ENCODE measurements around the gene CASKIN2. TPM values are rescaled to one million over a fixed set of nuclear protein-coding genes. Genes with fewer than 3 reads are reported as not detected.

CASKIN2 gene
- total RNA-seq, 1 donor from 2014 or later = 2.0 TPM

DNA sequence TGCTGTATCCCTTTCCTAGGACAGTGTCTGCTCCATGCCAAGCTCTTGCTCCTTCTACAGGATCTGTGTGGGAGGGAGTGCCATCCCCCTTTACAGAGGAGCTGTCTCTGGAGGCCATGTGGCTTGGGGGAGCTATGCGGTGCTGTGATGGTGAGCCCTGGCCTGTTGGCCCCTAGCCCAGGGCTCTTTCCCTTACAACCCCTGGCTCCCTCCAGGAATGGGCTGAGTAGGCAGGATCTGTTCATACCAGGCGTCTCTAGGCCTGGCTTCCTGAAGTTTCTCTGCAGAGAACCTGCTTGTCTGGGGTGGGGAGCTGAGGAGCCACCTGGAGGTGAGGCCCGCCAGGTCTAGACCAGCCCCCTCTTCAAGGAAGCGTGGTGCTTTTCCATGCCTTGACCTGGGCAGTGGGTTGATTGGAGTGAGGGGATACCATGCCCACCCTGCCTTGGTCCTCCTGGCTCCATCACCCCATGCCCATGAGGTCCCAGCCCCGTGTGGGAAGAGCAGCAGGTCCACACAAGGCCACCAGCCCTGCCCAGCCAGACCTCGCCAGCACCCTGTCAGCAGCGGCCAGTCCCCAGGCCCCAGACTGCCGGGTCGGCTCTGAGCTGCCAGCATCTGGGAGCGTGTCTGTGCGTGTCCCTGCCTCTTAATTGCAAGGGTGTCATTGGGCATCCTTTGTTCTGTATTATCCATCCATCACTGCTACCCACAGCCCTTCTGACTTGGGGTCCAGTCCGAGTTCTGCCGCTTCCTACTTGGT is 24.8 kb upstream of the CASKIN2 start:
- no peaks in the 10 kb centered on the region for H3K27me3 Mint-ChIP-seq (ENCODE audit: insufficient read depth)
- no peak for DNase-seq (ENCODE audit: low spot score)
- H3K4me1 Mint-ChIP-seq (ENCODE audit: low read depth) = peaks cover 7% of the 10 kb centered on the region
- no peak overlapping the region for H3K4me3 Mint-ChIP-seq
- no peaks in the 10 kb centered on the region for H3K36me3 Mint-ChIP-seq (ENCODE audit: low read depth)
- intact Hi-C loops (cut with micrococcal nuclease) = no loop called here
- H3K27ac Mint-ChIP-seq = no peak overlapping the region
- H3K9me3 Mint-ChIP-seq = no peaks in the 10 kb centered on the region

DNA sequence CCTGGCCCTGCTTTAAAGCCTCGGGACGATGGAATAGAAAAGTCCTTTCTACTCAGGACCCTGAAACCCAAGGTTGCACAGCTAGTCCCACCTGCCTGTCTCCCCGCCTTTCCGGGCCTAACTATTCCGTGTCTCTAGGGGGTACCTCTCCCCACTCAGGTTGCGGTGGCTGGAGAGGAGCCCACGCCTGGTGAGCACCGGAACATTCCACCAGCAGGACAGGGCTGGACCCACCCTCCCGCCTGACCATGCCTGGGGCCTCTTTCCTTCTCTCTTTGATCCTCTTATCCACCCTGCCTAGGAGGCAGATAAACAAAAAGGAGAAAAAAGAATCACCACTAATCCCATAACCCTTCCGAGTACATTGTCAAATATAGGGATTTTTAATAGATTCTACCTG is 21.0 kb upstream of the CASKIN2 start:
- H3K4me3 Mint-ChIP-seq = no peak overlapping the region
- no peak for DNase-seq (ENCODE audit: low spot score)
- no peaks in the 10 kb centered on the region for H3K9me3 Mint-ChIP-seq
- H3K4me1 Mint-ChIP-seq (ENCODE audit: low read depth) = peaks cover 23% of the 10 kb centered on the region
- H3K36me3 Mint-ChIP-seq (ENCODE audit: low read depth) = no peaks in the 10 kb centered on the region
- H3K27ac Mint-ChIP-seq = peak overlapping the region; percentile 40
- H3K27me3 Mint-ChIP-seq (ENCODE audit: insufficient read depth) = peaks cover under 1% of the 10 kb centered on the region
- intact Hi-C loops (cut with micrococcal nuclease) = no loop called here

DNA sequence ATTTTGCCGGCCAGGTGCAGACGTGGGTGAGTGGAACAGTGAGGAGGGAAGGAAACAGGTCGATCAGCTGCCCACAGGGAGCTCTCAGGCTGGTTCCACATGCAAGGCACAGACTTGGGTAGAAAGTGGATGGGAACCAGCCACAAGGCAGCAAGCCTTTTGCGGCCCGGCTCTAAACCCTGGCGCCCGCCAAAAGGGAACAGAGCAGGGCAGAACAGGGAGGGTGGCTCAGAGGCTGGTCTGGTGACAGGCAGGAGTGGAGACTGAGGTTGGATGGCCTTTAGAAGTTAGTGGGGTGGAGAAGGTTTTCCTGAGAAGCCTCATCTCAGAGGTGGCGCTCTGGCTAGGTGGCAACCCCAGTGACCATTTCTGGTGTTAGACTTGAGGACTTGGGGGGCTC is 20.5 kb upstream of the CASKIN2 start:
- Mint-ChIP-seq H3K27ac (peak overlapping the region; percentile 3), H3K27me3 (ENCODE audit: insufficient read depth) (peaks cover 3% of the 10 kb centered on the region), H3K4me3 (no peak overlapping the region)

DNA sequence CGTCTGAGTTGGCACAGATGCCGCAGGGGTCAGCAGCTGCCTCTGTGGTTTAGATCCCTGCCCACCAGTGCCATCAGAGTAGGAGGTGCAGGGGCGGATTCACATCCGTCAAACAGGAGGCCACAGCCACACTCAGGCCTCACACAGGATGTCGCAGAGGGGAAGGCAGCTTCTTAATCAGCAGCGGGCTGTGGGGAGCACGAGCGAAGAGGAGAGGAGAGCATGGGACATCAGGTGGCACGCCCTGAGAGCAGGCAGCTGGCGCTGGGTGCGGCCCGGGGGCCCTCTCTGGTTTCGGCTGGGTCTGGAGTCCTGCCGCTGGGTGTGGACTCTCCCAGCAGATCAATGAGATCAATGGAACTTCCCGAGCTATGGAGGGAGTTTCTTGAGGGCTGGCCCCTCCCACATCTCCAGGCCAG is 19.8 kb upstream of the CASKIN2 start:
- H3K4me3 Mint-ChIP-seq = peak overlapping the region; percentile 71
- peaks cover 3% of the 10 kb centered on the region for H3K27me3 Mint-ChIP-seq (ENCODE audit: insufficient read depth)
- intact Hi-C loops (cut with micrococcal nuclease) = loop anchor here (1.0 kb wide), 1 partner anchor 10 kb away; the partner anchor contains the start of gene LLGL2
- peak; percentile 56 for DNase-seq (ENCODE audit: low spot score)
- peak overlapping the region; percentile 89 for H3K27ac Mint-ChIP-seq
- H3K36me3 Mint-ChIP-seq (ENCODE audit: low read depth) = no peaks in the 10 kb centered on the region
- H3K9me3 Mint-ChIP-seq = no peaks in the 10 kb centered on the region
- peaks cover 23% of the 10 kb centered on the region for H3K4me1 Mint-ChIP-seq (ENCODE audit: low read depth)

More for the DNA sequence above, 20.5 kb upstream of the CASKIN2 start:
- intact Hi-C loops (cut with micrococcal nuclease) = loop anchor here (1.0 kb wide), 1 partner anchor 11 kb away; the partner anchor contains the start of gene LLGL2
- Mint-ChIP-seq H3K36me3 (ENCODE audit: low read depth) (no peaks in the 10 kb centered on the region), H3K9me3 (no peaks in the 10 kb centered on the region), H3K4me1 (ENCODE audit: low read depth) (peaks cover 23% of the 10 kb centered on the region)
- no peak for DNase-seq (ENCODE audit: low spot score)

DNA sequence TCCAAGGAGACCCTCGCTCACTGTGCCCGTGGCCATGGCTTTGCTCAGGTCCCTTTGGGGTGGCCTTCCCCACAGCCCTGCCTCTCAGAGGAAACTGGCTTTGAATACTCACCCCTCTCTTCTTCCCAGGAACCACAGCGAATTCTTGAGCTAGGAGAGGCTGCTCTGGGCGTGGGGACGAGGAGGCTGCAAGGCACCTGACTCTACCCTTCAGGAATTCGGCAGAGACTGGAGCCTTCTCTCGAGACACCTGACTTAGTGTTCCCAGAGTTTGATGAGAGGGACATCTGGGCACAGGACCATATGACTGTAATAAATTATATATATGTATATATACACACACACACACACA is 16.4 kb upstream of the CASKIN2 start:
- peaks cover 7% of the 10 kb centered on the region for H3K27me3 Mint-ChIP-seq (ENCODE audit: insufficient read depth)
- H3K36me3 Mint-ChIP-seq (ENCODE audit: low read depth) = no peaks in the 10 kb centered on the region
- no peaks in the 10 kb centered on the region for H3K9me3 Mint-ChIP-seq
- DNase-seq (ENCODE audit: low spot score) = no peak
- intact Hi-C loops (cut with micrococcal nuclease) = no loop called here
- H3K27ac Mint-ChIP-seq = no peak overlapping the region
- no peak overlapping the region for H3K4me3 Mint-ChIP-seq
- H3K4me1 Mint-ChIP-seq (ENCODE audit: low read depth) = peaks cover 24% of the 10 kb centered on the region

DNA sequence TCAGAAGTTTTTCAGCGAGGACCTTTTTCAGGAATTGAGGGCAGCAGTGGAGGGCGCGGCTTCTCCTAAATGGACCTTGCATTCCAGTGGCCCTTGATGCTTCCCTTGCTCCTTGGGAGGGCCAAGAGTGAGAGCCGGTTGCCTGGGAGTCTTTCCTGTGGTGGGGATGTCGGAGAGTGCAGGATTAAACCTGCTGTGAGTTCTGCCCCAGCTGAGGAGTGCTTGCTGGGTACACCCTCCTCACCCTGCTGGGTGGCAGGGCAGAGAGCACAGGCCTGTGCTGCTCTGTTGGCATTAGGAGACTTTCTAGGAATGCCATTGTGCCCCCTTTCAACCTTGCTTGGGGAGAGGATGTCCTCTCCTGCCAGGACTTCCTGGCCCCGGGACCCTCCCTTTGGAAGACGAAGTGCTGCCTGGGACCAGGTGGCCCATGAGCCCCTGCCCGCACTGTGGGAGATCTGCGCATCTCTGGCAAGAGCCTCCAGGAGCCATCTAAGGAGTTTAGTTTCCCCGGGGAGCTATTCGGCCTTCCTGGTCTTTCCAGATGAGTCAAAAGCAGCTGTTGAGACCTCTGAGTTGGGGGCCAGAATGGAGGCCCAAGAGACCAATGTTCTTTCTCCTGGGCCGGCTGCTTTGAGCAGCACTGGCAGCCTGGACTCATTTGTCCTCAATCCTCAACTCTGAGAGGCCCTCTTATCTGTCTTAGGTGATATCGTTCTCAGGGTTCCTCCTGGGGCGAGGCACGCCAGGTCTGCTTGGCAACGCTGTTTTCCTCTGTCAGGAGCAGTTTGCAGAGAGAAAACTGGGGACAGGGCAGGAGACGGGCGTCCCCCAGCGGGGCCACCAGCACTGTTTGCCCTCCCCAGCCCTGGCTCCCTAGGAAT is 15.7 kb upstream of the CASKIN2 start:
- Mint-ChIP-seq H3K27ac (no peak overlapping the region), H3K9me3 (no peaks in the 10 kb centered on the region), H3K36me3 (ENCODE audit: low read depth) (no peaks in the 10 kb centered on the region), H3K27me3 (ENCODE audit: insufficient read depth) (peaks cover 13% of the 10 kb centered on the region), H3K4me1 (ENCODE audit: low read depth) (peaks cover 29% of the 10 kb centered on the region), H3K4me3 (no peak overlapping the region)
- intact Hi-C loops (cut with micrococcal nuclease) = no loop called here
- DNase-seq (ENCODE audit: low spot score) = no peak

DNA sequence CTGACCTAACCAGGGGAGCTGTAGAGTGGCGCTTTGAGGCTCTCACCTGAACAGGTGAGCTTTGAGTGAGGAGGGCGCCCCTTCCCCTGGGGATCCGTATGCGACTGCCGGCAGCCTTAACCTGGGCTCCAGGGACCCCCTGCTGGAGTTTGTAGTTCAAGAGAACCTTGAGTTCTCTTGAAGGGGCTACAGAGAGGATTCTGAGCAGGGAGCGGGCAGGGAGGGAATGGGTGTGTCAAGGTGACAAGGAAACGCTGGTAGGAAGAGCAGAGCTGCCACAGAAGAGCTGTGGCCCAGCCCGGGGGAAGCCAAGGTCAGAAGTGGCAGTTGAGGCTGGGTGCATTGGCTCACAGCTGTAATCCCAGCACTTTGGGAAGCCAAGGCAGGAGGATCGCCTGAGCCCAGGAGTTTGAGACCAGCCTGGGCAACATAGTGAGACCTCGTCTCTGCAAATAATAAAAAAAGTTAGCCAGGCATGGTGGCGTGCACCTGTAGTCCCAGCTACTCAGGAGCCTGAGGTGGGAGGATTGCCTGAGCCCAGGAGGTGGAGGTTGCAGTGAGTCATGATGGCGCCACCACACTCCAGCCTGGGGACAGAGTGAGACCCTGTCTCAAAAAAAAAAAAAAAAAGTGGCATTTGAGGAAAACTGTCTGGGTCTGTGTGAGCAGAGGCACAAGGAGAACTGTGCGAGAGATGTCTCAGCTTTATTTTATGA is 11.4 kb upstream of the CASKIN2 start:
- Mint-ChIP-seq H3K4me3 (peak overlapping the region; percentile 70), H3K27me3 (ENCODE audit: insufficient read depth) (peaks cover 13% of the 10 kb centered on the region), H3K36me3 (ENCODE audit: low read depth) (peaks cover 12% of the 10 kb centered on the region), H3K27ac (no peak overlapping the region), H3K9me3 (no peaks in the 10 kb centered on the region), H3K4me1 (ENCODE audit: low read depth) (peaks cover 6% of the 10 kb centered on the region)
- intact Hi-C loops (cut with micrococcal nuclease) = no loop called here
- no peak for DNase-seq (ENCODE audit: low spot score)

DNA sequence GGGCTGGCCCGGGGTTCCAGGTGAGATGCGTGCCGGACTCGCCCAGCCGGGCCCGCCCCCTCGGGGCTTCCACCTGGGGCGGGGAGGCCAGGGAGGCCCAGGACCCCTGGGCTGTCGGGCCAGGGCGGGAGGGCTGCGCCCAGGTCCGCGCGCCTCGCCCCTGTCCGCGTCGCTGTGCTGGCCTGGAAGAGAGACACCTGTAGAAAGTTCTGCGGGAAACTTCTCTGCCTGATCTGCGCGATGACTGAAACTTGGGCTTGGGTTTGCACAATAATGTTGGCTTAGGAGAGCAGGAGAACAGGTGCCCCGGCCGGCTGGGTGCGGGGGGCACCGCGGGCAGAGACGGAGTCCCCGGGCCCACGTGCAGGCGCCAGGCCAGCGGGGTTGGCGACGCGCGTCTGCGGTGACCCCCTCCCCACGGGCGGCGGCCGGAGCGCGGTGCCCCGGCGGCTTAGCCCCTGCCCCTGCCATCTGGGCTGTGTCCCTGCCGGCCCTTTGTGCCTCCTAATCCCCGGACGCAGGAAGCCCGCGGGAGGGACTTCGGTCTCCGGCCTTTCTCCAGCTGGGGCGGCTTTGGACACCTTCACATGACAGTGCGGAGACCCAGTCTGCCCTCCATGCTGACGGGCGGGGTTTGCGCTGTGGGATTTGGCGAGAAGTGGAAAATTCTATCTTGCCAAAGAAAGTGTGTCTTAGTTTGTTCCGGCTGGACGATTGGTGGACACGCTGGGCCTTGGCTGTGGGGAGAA is 10.6 kb upstream of the CASKIN2 start:
- peak overlapping the region; percentile 69 for H3K4me3 Mint-ChIP-seq
- intact Hi-C loops (cut with micrococcal nuclease) = loop anchor here (1.0 to 2.0 kb wide), 5 partner anchors 9 to 99 kb away; partner anchors contain the start of genes TMEM94 and TSEN54
- H3K27ac Mint-ChIP-seq = no peak overlapping the region
- H3K36me3 Mint-ChIP-seq (ENCODE audit: low read depth) = peaks cover 12% of the 10 kb centered on the region
- no peak for DNase-seq (ENCODE audit: low spot score)
- no peaks in the 10 kb centered on the region for H3K9me3 Mint-ChIP-seq
- H3K4me1 Mint-ChIP-seq (ENCODE audit: low read depth) = peaks cover 6% of the 10 kb centered on the region
- peaks cover 10% of the 10 kb centered on the region for H3K27me3 Mint-ChIP-seq (ENCODE audit: insufficient read depth)

DNA sequence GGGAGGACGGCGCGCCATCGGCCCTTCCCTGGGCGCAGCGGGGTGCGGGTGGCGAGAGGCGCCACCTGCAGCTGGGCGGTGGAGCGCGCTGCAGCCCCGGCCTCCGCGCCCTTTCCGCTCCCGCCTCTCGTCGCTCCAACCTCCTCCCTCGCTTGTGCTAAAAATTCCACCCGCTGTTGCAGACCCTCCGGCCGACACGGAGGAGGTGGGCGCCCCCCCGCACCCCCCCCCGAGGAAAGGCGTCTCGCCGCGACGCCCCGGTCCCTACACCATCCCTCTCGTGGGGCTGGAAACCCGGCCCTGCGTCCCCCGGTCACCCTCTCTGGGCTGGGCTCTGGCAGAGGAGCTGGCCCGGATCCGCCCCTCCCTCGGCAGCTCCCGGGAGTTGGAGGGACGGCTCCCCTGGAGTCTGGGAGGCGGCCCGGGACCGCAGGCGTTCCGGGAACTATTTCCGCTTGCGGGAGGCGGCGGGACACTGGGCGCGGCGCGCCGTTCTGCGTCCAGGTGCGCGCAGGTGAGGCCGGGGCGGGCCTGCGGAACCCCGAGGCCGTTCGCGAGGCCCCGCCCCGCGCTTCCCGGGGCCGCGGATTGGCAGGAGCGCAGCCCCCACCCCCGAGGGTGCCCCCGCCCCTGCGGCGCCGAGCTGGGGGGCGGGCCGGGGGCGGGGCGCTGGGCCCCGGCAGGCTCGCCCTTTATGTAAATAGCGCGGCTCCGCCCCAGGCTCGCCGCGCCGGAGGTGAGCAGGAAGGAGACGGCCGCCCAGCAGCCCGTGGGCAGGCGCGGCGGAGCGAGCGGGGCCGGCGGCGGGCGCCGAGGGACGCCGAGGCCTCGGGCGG is 9.9 kb upstream of the CASKIN2 start, which contains the start of gene LLGL2:
Gene LLGL2, plus strand, starts transcription at position 728 of the 836 bp plus-strand sequence. CDS start 17,730 bp downstream, outside the sequence.
- H3K36me3 Mint-ChIP-seq (ENCODE audit: low read depth) = peaks cover 12% of the 10 kb centered on the region

DNA sequence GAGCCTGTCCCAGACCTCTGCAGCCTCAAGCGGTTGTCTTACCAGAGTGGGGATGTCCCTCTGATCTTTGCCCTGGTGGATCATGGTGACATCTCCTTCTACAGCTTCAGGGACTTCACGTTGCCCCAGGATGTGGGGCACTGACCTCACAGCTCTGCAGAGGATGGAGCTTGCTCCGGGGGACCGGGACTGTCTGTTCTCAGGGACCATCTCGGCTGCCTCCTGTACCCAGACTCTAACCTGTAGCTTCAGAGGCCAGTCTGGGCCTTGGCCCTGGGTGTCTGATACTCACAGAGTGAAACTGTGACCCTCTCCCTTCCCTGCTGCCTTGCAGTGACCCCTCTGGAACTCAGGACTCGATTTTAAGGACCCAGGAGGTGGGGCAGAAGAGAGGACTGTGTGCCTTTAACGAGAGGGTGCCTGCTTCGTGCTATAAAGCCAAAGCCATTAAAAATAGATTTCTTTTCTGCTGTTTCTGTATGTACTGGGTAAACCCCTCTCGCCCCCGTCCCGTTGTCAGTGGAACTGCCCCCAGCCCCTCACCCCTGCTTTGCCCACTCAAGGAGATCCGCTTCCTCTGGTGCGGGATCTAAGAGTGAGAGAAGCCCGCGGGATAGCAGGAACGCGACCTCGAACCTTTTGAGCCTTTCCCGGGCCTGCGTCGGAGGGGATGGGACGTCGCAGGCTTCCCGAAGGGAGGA is 9.1 kb upstream of the CASKIN2 start:
- no peak for DNase-seq (ENCODE audit: low spot score)
- H3K27ac Mint-ChIP-seq = no peak overlapping the region
- peak overlapping the region; percentile 33 for H3K4me3 Mint-ChIP-seq
- peaks cover 16% of the 10 kb centered on the region for H3K36me3 Mint-ChIP-seq (ENCODE audit: low read depth)
- peaks cover 6% of the 10 kb centered on the region for H3K4me1 Mint-ChIP-seq (ENCODE audit: low read depth)
- H3K9me3 Mint-ChIP-seq = no peaks in the 10 kb centered on the region
- peaks cover 10% of the 10 kb centered on the region for H3K27me3 Mint-ChIP-seq (ENCODE audit: insufficient read depth)
- intact Hi-C loops (cut with micrococcal nuclease) = loop anchor here (2.0 kb wide), 2 partner anchors 68 to 98 kb away; partner anchors contain the start of gene TMEM94

More for the DNA sequence above, 9.9 kb upstream of the CASKIN2 start, which contains the start of gene LLGL2:
- DNase-seq (ENCODE audit: low spot score) = peak; percentile 81
- Mint-ChIP-seq H3K4me3 (peak within 1 kb of the TSS; percentile 69), H3K9me3 (no peaks in the 10 kb centered on the region), H3K27me3 (ENCODE audit: insufficient read depth) (peaks cover 10% of the 10 kb centered on the region), H3K27ac (no peak within 1 kb of the TSS), H3K4me1 (ENCODE audit: low read depth) (peaks cover 6% of the 10 kb centered on the region)
- intact Hi-C loops (cut with micrococcal nuclease) = loop anchor here (1.0 to 2.0 kb wide), 5 partner anchors 9 to 98 kb away; partner anchors contain the start of genes TMEM94 and TSEN54

DNA sequence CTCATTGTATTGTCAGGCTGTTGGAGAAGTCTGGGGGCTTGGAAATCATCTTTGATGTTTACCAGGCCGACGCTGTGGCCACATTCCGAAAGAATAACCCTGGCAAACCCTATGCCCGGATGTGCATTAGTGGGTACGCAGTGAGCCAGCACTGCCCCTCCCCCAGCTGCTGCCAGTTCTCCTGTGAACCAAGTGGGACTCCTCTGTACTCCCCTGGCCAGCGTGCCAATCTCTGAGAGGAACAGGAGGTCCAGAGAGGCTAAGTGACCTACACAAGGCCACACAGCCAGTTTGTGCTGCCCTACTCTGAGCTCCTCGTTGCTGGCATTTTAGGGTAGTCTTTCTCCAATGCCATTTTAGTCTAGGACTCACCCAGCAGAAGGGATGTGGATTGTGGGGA is 8.3 kb upstream of the CASKIN2 start:
- H3K4me3 Mint-ChIP-seq = no peak overlapping the region
- H3K4me1 Mint-ChIP-seq (ENCODE audit: low read depth) = peaks cover 8% of the 10 kb centered on the region
- H3K9me3 Mint-ChIP-seq = no peaks in the 10 kb centered on the region
- peaks cover 10% of the 10 kb centered on the region for H3K27me3 Mint-ChIP-seq (ENCODE audit: insufficient read depth)
- no peak for DNase-seq (ENCODE audit: low spot score)
- H3K27ac Mint-ChIP-seq = no peak overlapping the region
- intact Hi-C loops (cut with micrococcal nuclease) = loop anchor here (2.0 kb wide), 2 partner anchors 67 to 97 kb away; partner anchors contain the start of gene TMEM94
- H3K36me3 Mint-ChIP-seq (ENCODE audit: low read depth) = peaks cover 17% of the 10 kb centered on the region

Data from activated T-helper 1 cell treated with anti-CD3 and anti-CD28 coated beads, Interleukin-12 subunit alpha, Interleukin-12 subunit beta, Interleukin-2, Interleukin-4 antibody, amounts not matched to agents 30 ng/mL and 10 ng/mL and 1 ng/mL, durations not matched to agents 14 hours and 24 hours and 36 hours (primary cell).